Neural progenitor cell (in vitro differentiated cells): ENCODE measurements around the gene MISP3. TPM values are rescaled to one million over a fixed set of nuclear protein-coding genes. Genes with fewer than 3 reads are reported as not detected.

Experiments
- DNase-seq: peaks from one replicate; pipeline ENCODE4 v3.0.0-alpha.2; 2016; ENCODE audit warnings: low spot score
- H2AFZ ChIP-seq: fragments of 200-600 bp; sonication (generic); replicated peaks from 2 replicates; pipeline ENCODE4 v1.6.1; 2016; ENCODE audit warnings: antibody characterized with exemption
- H3F3A ChIP-seq: fragments of 200-600 bp; sonication (generic); 2 replicates; pipeline ENCODE4 v1.6.1; 2016; ENCODE audit warnings: antibody characterized with exemption, low read depth
- H3K27ac ChIP-seq: fragments of 200-600 bp; sonication (generic); 2 replicates; pipeline ENCODE4 v1.5.1; 2016; ENCODE audit warnings: mild to moderate bottlenecking
- H3K27me3 ChIP-seq: fragments of 200-600 bp; sonication (generic); 2 replicates; pipeline ENCODE4 v1.6.1; 2016; ENCODE audit warnings: mild to moderate bottlenecking, moderate library complexity
- H3K36me3 ChIP-seq: fragments of 200-600 bp; sonication (generic); 2 replicates; pipeline ENCODE4 v1.5.1; 2016
- H3K4me1 ChIP-seq: fragments of 200-600 bp; sonication (generic); 2 replicates; pipeline ENCODE4 v1.6.1; 2016; ENCODE audit warnings: mixed run types
- H3K4me2 ChIP-seq: fragments of 200-600 bp; sonication (generic); 2 replicates; pipeline ENCODE4 v1.6.1; 2016
- H3K4me3 ChIP-seq: fragments of 200-600 bp; sonication (generic); 2 replicates; pipeline ENCODE4 v1.5.1; 2016
- H3K79me2 ChIP-seq: fragments of 200-600 bp; sonication (generic); 2 replicates; pipeline ENCODE4 v1.6.1; 2016; ENCODE audit warnings: low read depth
- H3K9ac ChIP-seq: fragments of 200-600 bp; sonication (generic); 2 replicates; pipeline ENCODE4 v1.6.1; 2016
- H3K9me3 ChIP-seq: fragments of 200-600 bp; sonication (generic); 2 replicates; pipeline ENCODE4 v1.5.1; 2016; ENCODE audit warnings: low read depth
- H4K20me1 ChIP-seq: fragments of 200-600 bp; sonication (generic); 2 replicates; pipeline ENCODE4 v1.6.1; 2016; ENCODE audit warnings: low read depth
- H3K27ac Mint-ChIP-seq: 3 replicates; pipeline ENCODE4 v1.8.0; 2021; ENCODE audit warnings: mixed read lengths
- H3K27me3 Mint-ChIP-seq: 2 replicates; pipeline ENCODE4 v1.8.0; 2022; ENCODE audit warnings: low read depth, mild to moderate bottlenecking, inconsistent platforms, moderate library complexity, mixed read lengths; ENCODE audit not compliant: insufficient read depth
- H3K36me3 Mint-ChIP-seq: 3 replicates; pipeline ENCODE4 v1.8.0; 2021; ENCODE audit warnings: mixed read lengths
- H3K4me1 Mint-ChIP-seq: 3 replicates; pipeline ENCODE4 v1.8.0; 2021; ENCODE audit warnings: mixed read lengths
- H3K4me3 Mint-ChIP-seq: 3 replicates; pipeline ENCODE4 v1.8.0; 2021; ENCODE audit warnings: mild to moderate bottlenecking, moderate library complexity, mixed read lengths
- H3K9me3 Mint-ChIP-seq: 3 replicates; pipeline ENCODE4 v1.8.0; 2020; ENCODE audit warnings: mixed read lengths
- EZH2 ChIP-seq: fragments of 200-600 bp; sonication (generic); IDR thresholded peaks from 2 replicates; pipeline ENCODE4 v1.6.1; 2017; ENCODE audit warnings: antibody characterized with exemption, mild to moderate bottlenecking, moderate library complexity
- EZH2phosphoT487 ChIP-seq: fragments of 200-600 bp; sonication (generic); IDR thresholded peaks from 2 replicates; pipeline ENCODE4 v1.6.1; 2017; ENCODE audit warnings: antibody characterized with exemption
- total RNA-seq: library from RNA; depleted of rRNA; stranded (reverse); fragments of >200 nt; gene quantifications from 2 replicates; pipeline ENCODE4 v1.2.3, GENCODE V29; 2015; ENCODE audit warnings: low replicate concordance
- TF ChIP-seq, protein P1 (sequence below): fragments of 200-600 bp; sonication (generic); IDR thresholded peaks from 2 replicates; pipeline ENCODE4 v1.5.1; 2017; ENCODE audit warnings: antibody characterized with exemption, mild to moderate bottlenecking

MISP3 gene
- total RNA-seq, 1 donor from 2014 or later: not detected

DNA sequence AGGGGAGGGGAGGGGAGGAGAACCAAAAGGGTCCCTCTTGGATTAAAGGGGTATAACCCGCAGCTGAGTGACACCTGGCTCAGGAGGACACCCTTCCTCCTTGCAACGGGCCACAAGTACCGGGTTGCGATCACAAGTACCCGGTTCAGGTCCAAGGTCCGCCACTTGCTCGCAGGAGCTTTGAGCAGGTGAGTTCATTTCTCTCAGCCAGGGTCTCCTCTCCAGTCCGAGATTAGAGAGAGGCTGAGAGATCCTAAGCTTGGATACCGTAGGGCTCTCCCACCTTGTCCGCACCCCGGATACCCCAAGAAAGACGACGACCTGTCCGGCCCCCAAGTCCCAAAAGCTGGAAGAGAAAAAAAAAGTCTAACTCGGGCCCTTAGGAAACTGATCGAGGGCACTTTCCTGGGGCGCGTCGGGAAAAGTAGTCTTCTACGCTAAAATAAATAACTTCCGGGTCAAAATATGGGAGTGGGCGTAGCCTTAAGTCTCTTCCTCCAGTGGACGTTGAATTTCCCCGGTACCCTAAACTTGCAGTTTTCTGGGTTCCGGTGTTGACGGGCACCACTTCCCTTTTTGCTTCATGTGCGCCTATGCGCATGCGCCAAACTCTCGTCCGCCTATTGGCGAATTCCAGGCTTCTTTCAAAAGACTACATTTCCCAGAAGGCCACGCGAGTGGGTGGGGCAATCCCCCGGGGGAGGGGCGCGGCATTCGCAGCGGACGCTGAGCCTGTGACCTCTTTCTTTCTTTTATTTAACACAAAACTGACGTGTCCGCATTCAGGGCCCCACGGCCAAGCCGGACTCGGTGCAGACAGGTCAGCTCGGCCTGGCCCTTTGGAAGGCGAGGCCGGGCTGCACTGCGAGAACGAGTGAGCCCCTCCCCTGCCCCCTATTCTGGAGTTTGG, 8.6 kb downstream of the MISP3 start:
- peaks cover 19% of the 10 kb centered on the region for H3F3A ChIP-seq
- H3K27ac ChIP-seq: no peak overlapping the region
- peak overlapping the region; percentile 76 for H3K27ac Mint-ChIP-seq
- TF ChIP-seq EZH2phosphoT487 (no peak), EZH2 (peak; percentile 54)
- TF ChIP-seq, protein P1, sequence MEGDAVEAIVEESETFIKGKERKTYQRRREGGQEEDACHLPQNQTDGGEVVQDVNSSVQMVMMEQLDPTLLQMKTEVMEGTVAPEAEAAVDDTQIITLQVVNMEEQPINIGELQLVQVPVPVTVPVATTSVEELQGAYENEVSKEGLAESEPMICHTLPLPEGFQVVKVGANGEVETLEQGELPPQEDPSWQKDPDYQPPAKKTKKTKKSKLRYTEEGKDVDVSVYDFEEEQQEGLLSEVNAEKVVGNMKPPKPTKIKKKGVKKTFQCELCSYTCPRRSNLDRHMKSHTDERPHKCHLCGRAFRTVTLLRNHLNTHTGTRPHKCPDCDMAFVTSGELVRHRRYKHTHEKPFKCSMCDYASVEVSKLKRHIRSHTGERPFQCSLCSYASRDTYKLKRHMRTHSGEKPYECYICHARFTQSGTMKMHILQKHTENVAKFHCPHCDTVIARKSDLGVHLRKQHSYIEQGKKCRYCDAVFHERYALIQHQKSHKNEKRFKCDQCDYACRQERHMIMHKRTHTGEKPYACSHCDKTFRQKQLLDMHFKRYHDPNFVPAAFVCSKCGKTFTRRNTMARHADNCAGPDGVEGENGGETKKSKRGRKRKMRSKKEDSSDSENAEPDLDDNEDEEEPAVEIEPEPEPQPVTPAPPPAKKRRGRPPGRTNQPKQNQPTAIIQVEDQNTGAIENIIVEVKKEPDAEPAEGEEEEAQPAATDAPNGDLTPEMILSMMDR: no peak
- H3K9ac ChIP-seq: no peak overlapping the region
- peak overlapping the region; percentile 86 for H2AFZ ChIP-seq
- H4K20me1 ChIP-seq: no peaks in the 10 kb centered on the region
- peak overlapping the region; percentile 88 for H3K4me2 ChIP-seq
- H3K9me3 ChIP-seq: no peaks in the 10 kb centered on the region
- no peaks in the 10 kb centered on the region for H3K36me3 Mint-ChIP-seq
- H3K9me3 Mint-ChIP-seq: no peaks in the 10 kb centered on the region
- H3K79me2 ChIP-seq: no peaks in the 10 kb centered on the region
- peaks cover 64% of the 10 kb centered on the region for H3K27me3 ChIP-seq
- no peaks in the 10 kb centered on the region for H3K4me1 ChIP-seq
- DNase-seq: peak; percentile 99
- peak overlapping the region; percentile 68 for H3K4me3 ChIP-seq
- H3K27me3 Mint-ChIP-seq: peaks cover 7% of the 10 kb centered on the region
- no peaks in the 10 kb centered on the region for H3K36me3 ChIP-seq
- H3K4me1 Mint-ChIP-seq: peaks cover 11% of the 10 kb centered on the region
- peak overlapping the region; percentile 96 for H3K4me3 Mint-ChIP-seq

DNA sequence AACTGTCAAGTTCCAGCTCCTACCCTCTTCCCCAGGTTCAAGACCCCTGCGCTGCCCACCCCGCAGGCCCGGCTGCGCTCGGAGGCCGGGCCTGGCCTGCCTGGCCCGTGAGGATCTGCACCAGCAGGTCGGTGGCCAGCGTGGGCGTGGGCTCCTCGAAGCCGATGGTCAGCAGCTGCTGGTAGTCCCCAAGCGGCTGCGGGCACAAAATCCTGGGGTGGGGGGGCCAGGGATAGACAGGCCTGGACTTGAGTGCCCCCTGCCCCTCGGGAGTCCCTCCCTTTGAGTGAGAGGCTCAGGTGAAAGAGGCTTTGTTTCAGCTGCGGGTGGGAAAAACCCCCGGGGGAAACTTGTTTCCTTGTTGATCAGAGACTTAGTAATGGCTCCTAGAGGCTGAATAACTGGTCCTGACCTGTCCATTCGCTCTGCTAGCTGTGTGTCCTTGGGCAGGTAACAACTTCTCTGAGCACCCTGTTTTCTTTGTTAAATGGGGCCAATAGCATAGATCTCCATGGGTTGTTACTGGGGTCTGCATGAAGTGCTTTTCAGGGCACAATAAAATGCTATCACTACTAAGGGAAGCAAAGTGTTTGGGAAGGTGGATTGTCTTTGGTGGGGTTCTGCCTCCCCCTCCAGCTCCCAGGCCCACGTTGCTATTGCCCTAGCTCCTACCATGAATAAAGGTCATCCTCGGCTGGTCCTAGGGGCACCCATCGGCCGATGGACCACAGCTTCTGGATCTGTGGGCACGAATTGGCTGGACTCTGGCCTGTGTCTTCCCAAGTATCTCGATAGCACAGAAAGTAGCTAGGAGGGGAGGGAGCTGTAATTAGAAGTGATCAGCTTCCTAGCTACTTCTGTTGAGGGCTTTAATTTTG, 9.4 kb downstream of the MISP3 start:
- Mint-ChIP-seq H3K36me3 (no peaks in the 10 kb centered on the region), H3K27ac (no peak overlapping the region)

DNA sequence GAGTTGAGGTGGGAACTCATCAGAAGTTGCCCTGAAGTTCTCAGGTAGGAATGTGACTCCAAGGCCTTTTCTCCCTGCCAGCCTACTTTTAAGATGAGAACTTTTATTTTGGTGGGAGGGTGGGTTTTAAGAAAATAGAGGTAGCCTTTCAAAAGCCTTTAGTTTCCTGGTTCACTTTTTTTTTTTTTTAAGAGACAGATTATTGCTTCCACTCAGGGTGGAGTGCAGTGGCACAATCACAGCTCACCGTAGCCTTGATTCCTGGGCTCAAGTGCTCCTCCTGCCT, 10.0 kb downstream of the MISP3 start:
- Histone ChIP-seq H3K79me2 (no peaks in the 10 kb centered on the region), H3K36me3 (no peaks in the 10 kb centered on the region), H2AFZ (no peak overlapping the region), H3K9me3 (no peaks in the 10 kb centered on the region), H3K4me1 (no peaks in the 10 kb centered on the region), H3F3A (peaks cover 28% of the 10 kb centered on the region), H3K27me3 (peaks cover 61% of the 10 kb centered on the region), H3K4me2 (no peak overlapping the region), H3K4me3 (no peak overlapping the region), H3K27ac (no peak overlapping the region), H4K20me1 (peaks cover under 1% of the 10 kb centered on the region), H3K9ac (no peak overlapping the region)
- Mint-ChIP-seq H3K27me3 (peaks cover 7% of the 10 kb centered on the region), H3K9me3 (no peaks in the 10 kb centered on the region), H3K4me3 (peak overlapping the region; percentile 96), H3K27ac (no peak overlapping the region), H3K36me3 (no peaks in the 10 kb centered on the region), H3K4me1 (peaks cover 11% of the 10 kb centered on the region)
- TF ChIP-seq, protein P1: no peak
- TF ChIP-seq EZH2phosphoT487 (no peak), EZH2 (no peak)
- no peak for DNase-seq

More for the DNA sequence above, 9.4 kb downstream of the MISP3 start:
- peaks cover 7% of the 10 kb centered on the region for H3K27me3 Mint-ChIP-seq
- TF ChIP-seq EZH2 (no peak), EZH2phosphoT487 (no peak)
- TF ChIP-seq, protein P1: no peak
- no peaks in the 10 kb centered on the region for H3K9me3 ChIP-seq
- no peak overlapping the region for H3K27ac ChIP-seq
- H3F3A ChIP-seq: peaks cover 28% of the 10 kb centered on the region
- H3K4me3 ChIP-seq: peak overlapping the region; percentile 68
- H4K20me1 ChIP-seq: no peaks in the 10 kb centered on the region
- H3K36me3 ChIP-seq: no peaks in the 10 kb centered on the region
- peaks cover 65% of the 10 kb centered on the region for H3K27me3 ChIP-seq
- DNase-seq: peak; percentile 34
- peak overlapping the region; percentile 86 for H2AFZ ChIP-seq
- H3K4me2 ChIP-seq: peak overlapping the region; percentile 88
- no peaks in the 10 kb centered on the region for H3K79me2 ChIP-seq
- H3K4me1 Mint-ChIP-seq: peaks cover 11% of the 10 kb centered on the region
- H3K4me1 ChIP-seq: no peaks in the 10 kb centered on the region
- H3K9ac ChIP-seq: no peak overlapping the region
- H3K9me3 Mint-ChIP-seq: no peaks in the 10 kb centered on the region
- H3K4me3 Mint-ChIP-seq: peak overlapping the region; percentile 96
